NCI-H1105 (cell line): ENCODE measurements around the gene SPATA16.
A peak's percentile ranks its signal among the peaks of the same experiment; 100 is the strongest.
"Not testable (repeated sequence)": the region's sequence is repeated elsewhere in the genome, so short reads cannot be mapped to it uniquely, and the experiment has no call there.

Source experiments
- DNase-seq: peaks from one replicate; lab custom pipeline; 2025; lab: John Stamatoyannopoulos, UW

Gene SPATA16

DNA sequence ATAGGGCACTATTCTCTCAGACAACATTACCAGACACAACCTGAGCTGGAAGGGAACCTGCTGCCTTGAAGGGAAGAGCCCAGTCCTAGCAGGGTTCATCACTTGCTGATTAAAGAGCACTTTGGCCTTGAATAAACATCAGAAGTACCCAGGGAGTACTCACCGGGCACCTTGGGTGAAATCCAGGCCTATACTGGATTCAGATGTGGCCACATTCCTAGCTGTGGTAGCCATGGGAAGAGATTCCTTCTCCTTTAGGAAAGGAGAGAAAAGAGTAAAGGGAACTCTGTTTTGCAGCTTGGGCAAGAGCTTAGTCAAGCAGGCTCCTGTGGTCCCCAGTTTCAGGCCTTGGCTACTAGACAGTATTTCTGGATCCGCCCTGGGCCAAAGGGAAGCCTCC lies 195.0 kb downstream of the SPATA16 start:
- no peak for DNase-seq

DNA sequence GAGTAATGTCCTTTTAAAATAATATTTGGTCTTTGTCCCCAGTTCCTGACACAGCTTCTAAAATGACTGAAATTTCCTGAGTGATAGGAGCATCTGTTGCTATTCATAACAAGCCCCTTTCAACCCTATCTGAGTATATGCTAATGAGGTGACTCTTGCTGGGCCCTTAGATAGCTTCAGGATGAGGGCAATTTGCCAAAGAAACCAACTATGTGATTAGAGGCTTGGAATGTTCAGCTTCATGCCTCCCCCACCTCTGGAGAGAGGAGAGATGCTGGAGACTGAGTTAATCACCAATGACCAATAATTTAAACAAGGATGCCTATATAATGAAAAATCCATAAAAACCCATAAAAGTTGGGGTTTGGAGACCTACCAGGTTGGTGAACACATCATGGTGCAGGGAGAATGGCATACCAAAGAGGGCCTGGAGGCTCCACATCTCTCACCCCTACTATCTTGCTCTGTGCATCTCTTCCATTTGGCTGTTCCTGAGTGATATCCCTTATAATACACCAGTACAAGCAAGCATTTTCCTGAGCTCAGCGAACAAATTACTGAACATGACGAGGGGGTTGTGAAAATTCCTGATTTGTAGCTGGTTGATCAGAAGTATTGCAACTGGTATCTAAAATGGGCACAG lies 201.3 kb downstream of the SPATA16 start:
- DNase-seq, result no peak

DNA sequence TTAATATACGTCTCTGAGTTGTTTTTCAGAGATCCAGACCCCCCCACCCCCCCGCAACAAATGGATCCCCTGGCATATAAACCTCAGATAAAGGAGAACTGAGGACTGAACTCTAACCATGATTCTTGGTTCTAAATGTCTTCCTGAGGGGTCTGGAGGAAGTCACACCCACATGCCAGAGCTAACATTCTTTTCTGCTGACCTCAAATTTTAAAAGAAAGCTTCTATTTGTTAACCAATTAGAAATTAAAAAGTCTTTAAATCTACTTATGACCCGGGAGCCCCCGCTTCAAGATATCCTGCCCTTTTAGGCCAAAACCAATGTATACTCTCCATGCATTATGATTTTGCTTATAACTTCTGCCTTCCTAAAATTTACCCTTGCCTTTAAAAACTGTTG lies 202.2 kb downstream of the SPATA16 start:
- no peak for DNase-seq

DNA sequence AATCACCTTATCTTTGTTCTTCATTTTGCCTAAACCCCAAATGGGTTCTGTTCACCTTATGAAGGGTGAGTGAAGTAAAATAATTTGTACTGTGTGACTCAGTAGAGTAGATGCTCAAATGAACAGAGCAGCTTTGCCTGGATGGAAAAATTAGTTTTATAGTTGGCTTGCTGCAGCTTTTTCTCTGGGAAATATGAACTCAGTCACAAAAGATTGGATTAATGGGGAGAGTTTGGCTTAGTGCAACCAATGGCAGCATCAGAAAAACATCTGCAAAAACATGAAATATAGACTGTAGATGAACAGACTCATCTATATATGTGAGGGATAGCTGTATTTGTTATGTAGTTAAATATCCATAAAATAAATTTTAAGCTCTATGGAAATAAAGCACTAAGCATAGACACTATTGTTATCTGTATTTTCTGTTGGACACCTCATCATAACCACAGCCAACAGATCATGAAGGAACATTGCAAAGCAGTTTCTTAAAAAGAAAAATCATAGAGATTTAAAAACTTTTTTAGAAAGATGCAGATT lies 209.2 kb downstream of the SPATA16 start:
- DNase-seq, result no peak

DNA sequence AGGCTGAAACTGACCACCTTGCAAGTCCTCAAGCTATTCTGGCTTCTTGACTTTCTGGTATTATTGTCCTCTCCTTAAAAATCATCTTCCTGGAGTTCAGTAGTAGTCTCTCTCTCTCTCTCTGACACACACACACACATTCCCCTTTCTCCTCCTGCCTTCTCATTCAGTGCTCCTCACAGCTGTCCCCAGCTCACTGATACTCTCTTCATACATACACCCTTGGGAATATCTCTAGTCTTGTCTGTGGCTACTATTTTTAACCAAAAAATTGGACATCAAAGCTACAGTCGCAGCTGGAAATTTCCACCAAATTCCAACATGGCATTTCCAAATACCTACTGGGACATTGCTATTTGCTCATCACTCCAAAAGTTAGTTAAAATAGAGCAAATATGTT lies 211.6 kb downstream of the SPATA16 start:
- no peak for DNase-seq

DNA sequence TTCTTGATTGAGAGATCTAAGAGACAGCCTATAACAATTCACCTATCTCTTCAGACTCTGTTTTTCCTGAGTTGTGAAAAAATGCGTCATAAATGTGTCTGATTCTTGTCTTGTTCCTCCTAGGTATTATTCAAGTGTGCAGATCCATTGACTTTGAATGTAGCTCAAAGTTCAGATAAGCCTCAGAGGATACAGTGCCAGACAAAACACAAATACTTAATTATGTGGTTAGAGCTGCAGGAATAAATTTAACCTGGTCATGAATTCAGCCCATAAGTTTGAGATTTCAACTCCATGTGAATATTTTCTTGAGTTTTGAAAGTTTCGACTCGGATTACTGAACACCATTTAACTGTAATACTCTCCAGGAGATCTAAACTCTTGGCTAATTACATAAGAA lies 216.5 kb downstream of the SPATA16 start:
- no peak for DNase-seq

DNA sequence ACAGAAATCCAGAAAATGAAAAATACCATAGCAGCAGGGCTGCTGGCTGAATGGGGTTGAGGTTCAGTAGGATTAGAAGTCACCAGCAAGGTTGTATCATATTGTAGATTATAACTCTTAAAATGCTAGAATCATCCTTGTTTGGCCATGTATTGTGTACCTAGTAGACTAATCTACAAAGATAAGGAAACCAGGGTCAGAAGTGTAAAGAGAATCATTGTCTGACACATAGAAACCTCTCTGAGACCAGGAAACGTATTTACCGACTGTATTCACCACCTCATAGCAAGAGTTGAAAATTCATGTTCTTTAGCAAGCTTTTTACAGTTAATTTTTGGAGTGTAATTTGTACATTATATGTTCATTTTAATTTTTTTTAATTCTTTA lies 221.7 kb downstream of the SPATA16 start:
- DNase-seq, result no peak

DNA sequence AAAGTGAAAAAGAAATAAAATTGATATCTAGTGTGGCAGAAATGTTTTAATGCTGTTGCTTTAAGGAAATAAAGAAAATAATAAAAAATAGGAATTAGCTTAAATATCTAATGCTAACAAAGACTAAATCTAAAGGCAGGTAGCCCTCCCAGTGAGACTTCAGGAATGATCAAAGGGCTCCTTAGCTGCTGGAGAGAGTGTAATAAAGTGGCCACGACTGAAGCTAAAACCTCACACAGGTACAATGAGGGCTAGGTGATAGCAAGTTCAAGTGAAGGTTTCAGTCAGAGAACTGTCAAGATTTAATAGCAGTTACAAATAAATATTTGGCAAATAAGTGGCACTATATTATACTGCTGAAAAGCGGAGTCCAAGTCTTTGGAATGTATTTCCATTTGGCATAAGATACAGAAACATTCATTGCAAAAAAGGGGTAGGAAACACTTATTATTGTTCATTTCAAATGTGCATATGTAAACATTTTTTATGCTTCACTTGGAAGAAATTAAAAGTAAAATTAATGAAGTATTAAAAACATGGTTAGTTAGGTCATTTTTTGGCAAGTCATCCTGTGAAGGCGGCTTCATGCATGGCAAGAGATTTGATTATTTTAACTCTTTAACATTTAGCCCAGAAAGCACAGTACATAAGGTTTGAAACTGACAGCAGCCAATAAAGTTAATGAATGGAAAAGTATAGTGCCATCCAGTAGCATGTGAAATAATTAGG lies 222.3 kb downstream of the SPATA16 start:
- no peak for DNase-seq

DNA sequence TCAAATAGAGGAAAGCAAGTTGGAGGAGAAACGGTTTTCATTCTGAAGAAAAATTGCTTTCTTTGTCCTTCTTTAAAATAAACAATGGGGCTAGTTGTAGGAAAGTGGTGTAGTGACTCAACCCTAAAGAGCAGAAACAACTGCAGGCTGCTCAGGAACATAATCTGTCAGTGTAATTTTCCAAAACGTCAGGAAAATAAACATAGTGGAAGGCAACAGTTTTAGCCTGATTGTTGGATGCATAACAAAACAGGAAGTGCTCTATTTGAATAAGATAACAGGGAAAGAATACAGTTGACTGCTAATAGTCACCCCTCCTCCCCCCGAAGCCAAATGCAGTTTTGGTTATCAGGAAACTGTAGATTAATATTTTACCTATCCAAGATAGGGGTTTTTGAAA lies 222.9 kb downstream of the SPATA16 start:
- peak; percentile 49 for DNase-seq

DNA sequence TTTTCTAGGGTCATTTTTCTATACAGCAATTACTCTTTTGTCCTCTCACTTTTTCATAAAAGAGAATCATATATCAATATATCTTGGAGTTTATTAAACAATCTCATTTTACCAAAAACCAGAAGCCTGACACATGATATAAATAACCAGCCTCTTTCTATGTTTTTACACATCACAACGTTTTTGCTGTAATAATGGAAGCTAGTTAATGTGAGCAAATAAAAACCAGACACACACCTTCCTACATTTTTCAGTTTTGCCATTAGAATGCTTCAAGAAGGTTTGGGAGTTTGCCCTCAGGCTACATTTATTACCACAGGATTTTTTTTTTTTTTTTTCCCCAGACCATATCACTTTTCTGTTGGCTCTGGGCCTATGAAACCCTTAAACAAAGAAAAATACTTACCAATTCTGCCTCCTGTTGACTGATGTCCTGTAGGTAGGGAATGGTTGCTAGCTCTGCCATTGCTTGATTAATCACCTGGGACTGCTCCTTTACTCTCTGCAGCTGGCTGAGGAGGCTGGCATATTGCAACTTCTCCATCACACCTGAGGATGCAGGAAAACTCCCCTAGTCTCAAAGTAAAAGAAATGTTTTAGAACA lies 225.0 kb downstream of the SPATA16 start:
- DNase-seq, result peak; percentile 93

DNA sequence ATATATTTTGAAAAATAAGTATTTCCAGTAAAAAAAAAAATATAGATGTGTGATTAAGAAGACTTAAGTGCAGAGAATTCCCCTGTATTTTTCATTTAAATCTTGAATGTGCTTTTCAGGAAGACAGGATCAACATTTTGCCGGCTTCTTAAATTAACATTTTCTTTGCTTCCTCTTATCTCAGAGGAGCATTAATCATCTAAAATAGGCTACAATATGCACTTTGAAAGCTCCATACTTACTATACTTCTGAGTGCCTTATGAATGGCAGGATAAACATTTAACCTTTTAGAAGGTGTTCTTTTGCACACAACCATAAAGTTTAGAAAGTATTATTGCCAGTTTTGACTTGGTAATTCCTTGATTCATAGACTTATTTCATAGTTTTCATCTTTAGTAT lies 226.2 kb downstream of the SPATA16 start:
- no peak for DNase-seq

DNA sequence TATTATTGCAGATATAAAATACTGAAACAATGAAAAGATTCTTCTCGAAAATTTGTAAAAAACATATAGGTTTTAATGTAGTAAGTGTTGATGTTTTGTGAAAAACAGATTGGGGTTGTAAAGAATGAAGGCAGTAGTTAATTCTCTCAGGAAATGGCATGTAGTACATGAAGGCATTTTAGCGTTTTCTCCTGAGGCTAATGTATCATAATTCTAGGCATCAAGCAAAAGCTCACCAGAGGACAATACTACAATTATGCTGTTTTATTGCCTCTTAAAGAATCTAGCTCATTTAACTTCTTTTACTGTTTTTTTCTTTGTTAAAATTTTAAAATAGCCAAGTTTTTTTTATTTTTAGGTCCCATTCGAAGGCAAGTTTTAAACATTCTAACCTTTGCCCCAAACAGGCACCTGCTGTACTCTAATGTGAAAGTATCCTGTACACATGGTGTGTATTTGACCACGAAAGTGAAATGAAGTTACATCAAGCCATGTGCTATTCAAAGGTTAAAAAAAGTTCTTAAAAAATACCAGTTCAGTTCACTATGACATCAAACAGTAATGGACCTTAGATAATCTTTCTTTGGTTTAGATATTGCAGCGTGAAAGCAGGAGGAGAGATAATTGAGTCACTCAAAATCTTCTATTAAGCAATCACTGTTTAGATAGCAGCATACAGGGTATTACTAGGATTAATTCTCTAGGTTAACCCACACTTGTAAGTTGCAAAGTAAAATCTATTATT lies 227.0 kb downstream of the SPATA16 start:
- DNase-seq, result no peak

DNA sequence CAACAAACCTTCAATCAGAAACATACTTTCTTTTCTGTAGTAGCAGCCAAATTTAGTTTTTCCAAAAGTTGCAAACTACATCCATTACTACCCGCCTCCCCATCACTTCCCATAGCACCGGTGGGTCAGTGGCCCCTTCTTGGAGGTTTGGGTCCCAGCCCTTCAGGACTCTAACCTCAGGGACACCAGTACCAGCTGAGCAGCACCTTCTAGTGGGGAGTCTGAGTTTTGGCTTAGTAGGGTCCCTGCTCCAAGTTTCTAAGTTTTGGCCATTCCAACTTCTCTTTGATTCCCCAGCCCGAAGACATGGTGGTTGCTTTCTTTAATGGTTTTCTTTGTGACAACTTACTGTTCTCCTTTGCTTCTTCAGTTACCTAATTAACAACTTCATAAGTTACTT lies 229.9 kb downstream of the SPATA16 start:
- DNase-seq, result no peak

DNA sequence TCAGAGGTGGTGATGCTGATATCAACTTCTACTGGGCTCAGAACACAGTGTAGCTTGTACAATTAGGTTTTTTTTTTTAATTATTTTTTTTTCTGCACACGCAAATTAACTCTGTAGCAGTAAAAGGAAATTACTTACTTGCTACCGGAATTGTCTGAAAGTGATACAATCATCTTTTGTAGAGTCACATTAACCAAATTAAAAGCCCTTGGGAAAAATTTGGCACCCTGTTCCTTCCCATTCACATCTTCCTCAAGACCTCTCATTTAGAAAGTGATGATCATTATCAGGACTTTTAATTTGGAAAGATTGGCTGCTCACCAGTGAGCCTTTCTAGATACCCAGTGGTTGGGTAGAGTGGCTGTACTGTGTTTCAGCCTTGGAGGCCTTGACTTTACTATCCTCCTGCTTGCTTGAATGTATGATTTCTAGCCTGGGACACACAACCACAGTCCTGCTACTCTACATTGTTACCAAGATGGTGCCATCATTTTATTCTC lies 232.2 kb downstream of the SPATA16 start:
- DNase-seq, result peak; percentile 65

DNA sequence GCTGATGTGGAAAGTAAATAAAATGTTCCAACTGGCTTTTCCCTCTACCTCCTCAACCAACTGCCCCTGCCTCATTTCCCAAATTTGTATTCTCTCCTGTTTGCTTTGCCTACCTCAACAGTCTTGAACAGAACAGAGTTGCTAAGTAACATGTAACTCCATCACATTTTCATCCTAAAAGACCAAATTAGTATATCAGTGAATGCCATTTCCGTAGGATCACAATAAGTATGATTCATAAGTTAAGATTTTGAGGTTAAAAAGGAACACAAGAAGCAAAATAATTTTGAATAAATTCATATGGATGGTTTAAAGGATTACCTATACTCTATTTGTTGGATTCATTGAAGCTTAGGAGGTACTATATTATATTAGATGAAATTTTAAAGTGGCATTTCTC lies 235.6 kb downstream of the SPATA16 start:
- no peak for DNase-seq

DNA sequence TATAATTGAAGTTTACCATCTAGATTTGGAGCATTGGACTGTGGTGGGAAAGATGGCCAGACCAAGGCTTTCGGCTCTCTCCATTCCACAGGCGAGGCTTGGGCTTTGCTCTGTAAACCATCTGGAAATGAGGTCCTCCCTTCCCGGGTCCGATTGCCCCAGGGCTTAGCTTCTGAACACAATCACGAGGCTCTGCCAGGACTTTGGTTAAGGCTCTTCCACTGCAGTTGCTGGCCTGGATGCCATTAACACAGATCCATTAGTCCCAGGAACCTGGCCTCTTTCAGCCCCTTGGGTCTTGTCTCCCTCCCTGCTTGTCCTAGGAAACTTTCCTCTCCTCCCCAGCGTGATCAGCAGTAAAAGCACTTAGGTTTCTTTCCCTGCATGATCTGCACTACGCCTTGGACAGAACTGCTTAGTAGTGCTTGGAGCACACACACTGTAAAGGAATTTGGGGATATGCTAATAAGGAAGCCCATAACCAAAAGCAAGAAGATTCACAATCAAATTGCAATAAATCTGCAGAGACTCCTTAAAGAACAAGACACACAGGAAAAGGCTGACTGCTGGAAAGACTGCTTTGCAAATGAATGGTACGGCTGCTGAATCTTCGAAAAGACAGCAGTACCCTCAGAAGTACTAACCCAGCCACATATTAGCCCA lies 236.2 kb downstream of the SPATA16 start:
- DNase-seq, result no peak

DNA sequence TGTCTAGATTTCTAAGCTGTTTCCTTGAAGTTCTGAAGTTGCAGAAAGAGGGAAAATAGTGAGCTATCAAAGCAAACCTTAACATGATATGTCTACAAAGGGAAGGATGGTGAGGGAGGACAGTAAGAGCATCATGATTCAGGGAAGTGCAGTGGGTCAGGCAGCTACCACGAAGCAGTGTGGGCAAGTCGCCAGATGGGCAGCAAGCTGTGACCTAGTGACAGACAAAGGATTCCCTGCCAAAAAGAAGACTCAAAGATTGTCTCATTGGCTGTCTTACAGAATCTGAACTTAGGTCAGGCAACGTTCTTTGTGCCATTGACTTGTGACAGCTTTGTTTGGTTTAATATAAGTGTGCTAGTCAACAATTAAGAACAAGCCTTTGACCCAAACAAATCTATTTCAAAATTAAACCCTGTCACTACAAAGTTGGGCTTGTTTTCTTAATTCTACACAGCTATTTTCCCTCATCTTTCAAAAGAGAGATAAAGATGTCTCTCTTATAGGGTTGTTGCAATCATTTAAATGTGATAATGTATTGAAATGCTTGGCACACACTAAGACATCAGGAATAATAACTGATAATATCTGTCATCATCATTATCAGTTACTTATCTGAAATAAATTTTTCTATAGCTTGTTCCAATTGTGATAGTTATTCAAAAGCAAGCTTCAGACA lies 237.3 kb downstream of the SPATA16 start:
- peak; percentile 15 for DNase-seq

DNA sequence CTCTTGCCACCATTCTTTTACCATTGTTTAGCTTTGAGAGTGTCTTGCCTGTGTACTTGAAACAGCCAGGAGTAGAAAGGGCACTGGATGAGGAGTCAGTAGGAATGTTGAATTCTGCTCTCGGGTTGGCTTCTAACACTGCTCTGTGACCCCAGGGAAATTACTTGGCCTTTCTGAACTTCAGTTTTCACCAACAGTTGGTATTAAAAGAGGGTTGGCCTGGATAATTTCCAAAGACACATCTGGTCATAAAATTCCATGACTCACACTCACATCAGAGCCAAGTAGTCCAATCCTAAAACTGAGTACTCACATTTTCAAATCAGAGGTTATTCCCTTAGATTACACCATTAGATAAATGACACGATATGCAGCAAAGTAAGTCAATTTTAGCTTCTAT lies 248.9 kb downstream of the SPATA16 start:
- no peak for DNase-seq

DNA sequence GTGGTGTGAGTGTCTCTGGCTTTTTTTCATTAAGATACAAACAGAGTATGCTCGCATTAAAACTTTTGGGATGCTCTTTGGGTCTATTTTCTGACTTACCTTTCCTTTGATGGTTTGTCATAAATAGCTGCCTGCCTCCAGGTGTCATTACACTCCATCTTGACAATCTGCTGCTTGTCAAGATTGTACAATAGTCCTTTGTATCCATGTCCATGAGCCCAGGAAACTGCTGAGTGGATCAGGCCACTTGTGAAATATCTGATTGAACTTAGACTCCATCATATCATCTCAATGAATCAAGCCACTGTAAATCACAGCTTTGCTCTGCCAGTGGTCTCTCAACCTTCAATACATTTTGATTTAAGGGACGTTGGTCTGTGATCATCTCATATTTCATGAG lies 255.3 kb downstream of the SPATA16 start:
- no peak for DNase-seq

DNA sequence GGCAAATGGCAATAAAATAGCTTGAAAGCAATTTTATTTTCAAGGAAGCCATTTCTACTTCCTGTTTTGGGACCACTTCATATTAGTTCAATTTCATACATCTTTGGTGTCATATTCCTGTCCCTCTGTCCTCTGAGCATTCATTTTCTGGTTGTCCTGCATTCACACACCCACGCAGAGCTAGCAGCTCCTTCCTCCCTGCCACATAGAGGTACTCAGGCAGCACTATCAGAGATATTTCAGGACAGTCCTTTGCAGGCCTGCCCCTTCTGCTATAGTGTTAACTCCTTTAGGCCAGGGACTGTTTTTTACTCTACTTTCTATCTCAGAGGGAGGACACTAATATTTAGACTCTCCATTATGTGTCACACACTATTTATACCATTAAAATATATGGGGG lies 258.5 kb downstream of the SPATA16 start:
- DNase-seq, result no peak

DNA sequence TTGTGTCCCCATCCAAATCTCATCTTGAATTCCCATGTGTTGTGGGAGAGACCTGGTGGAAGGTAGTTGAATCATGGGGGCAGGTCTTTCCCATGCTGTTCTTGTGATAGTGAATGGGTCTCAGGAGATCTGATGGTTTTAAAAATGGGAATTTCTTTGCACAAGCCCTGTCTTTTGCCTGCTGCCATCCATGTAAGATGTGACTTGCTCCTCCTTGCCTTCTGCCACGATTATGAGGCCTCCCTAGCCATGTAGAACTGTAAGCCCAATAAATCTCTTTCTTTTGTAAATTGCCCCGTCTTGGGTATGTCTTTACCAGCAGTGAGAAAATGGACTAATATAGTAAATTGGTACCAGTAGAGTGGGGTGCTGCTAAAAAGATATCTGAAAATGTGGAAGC lies 261.7 kb downstream of the SPATA16 start:
- DNase-seq, result not testable (repeated sequence)
